Vagina (tissue), 2 donors: ENCODE measurements around the gene PRPF6. TPM values are rescaled to one million over a fixed set of nuclear protein-coding genes. Genes with fewer than 3 reads are reported as not detected.

Experiments used
- DNase-seq, 2 donors: peaks; one replicate each; pipeline ENCODE4 v3.0.0-alpha.2; 2017; ENCODE audit errors: extremely low spot score in 2 of 2
- H3K27ac ChIP-seq: fragments of 200-600 bp; sonication (generic); one replicate; pipeline ENCODE4 v1.5.1; 2019
- H3K27me3 ChIP-seq: fragments of 200-600 bp; sonication (generic); one replicate; pipeline ENCODE4 v1.5.1; 2019
- H3K36me3 ChIP-seq, 2 donors: fragments of 200-600 bp; sonication (generic); one replicate each; pipeline ENCODE4 v1.5.1; 2017 to 2019
- H3K4me1 ChIP-seq: fragments of 200-600 bp; sonication (generic); one replicate; pipeline ENCODE4 v1.5.1; 2019
- H3K4me3 ChIP-seq, 2 donors: fragments of 200-600 bp; sonication (generic); 1 replicate in 1 of 2; 2 replicates in 1 of 2; pipeline ENCODE4 v1.5.1; 2016 to 2019
- H3K9me3 ChIP-seq: fragments of 200-600 bp; sonication (generic); one replicate; pipeline ENCODE4 v1.5.1; 2019
- CTCF ChIP-seq, 3 experiments: fragments of 450-650 bp in 2 of 3; fragments of 200-600 bp in 1 of 3; sonication (generic) in 1 of 3; IDR thresholded peaks; one replicate each; pipeline ENCODE4 v1.5.1; 2017 to 2019; ENCODE audit warnings: antibody characterized with exemption in 3 of 3, mild to moderate bottlenecking in 2 of 3, moderate library complexity in 2 of 3
- POLR2A ChIP-seq, 2 donors: fragments of 450-650 bp; IDR thresholded peaks; one replicate each; pipeline ENCODE4 v1.6.1; 2017; ENCODE audit warnings: antibody characterized with exemption in 2 of 2, mild to moderate bottlenecking in 2 of 2, moderate library complexity in 2 of 2
- POLR2AphosphoS5 ChIP-seq, 2 donors: sonication (generic); formaldehyde crosslinking; IDR thresholded peaks; one replicate each; pipeline ENCODE4 v1.9.0; 2017; ENCODE audit warnings: antibody characterized with exemption in 2 of 2, mild to moderate bottlenecking in 2 of 2, low read depth in 1 of 2; ENCODE audit not compliant: insufficient read depth in 1 of 2
- intact Hi-C: fragments of 100-400 bp; cut with DNase I; formaldehyde crosslinking; loops from one replicate; pipeline ENCODE4 v1.15.1; 2023
- total RNA-seq: library from RNA; depleted of rRNA; stranded (reverse); fragments of >200 nt; gene quantifications from one replicate; pipeline ENCODE4 v1.2.3, GENCODE V29; 2016

PRPF6 gene
- total RNA-seq, 1 donor from 2014 or later = 50.6 TPM

GRCh38 chr20:64025101-64025825, 44.3 kb downstream of the PRPF6 start:
- Histone ChIP-seq H3K27me3 (no peaks in the 10 kb centered on the region), H3K4me1 (no peaks in the 10 kb centered on the region), H3K27ac (no peak overlapping the region), H3K4me3 (no peak overlapping the region), H3K36me3 (peaks cover 0 to 86% of the 10 kb centered on the region in 2 donors), H3K9me3 (no peaks in the 10 kb centered on the region)
- no peak for TF ChIP-seq POLR2A (IDR thresholded peaks at IDR 0.05)
- TF ChIP-seq POLR2AphosphoS5 (IDR thresholded peaks at IDR 0.05; ENCODE audit: insufficient read depth in 1 of 2, low read depth in 1 of 2) = no peak
- TF ChIP-seq CTCF (IDR thresholded peaks at IDR 0.05) = no peak
- no peak for DNase-seq
- intact Hi-C loops = no loop called here

- intact Hi-C loops = no loop called here
- Histone ChIP-seq H3K4me1 (no peaks in the 10 kb centered on the region), H3K36me3 (peaks cover 0 to 91% of the 10 kb centered on the region in 2 donors), H3K27me3 (no peaks in the 10 kb centered on the region), H3K27ac (no peak overlapping the region), H3K4me3 (no peak overlapping the region), H3K9me3 (no peaks in the 10 kb centered on the region)
- TF ChIP-seq CTCF (IDR thresholded peaks at IDR 0.05) (no peak), POLR2AphosphoS5 (IDR thresholded peaks at IDR 0.05; ENCODE audit: insufficient read depth in 1 of 2, low read depth in 1 of 2) (no peak), POLR2A (IDR thresholded peaks at IDR 0.05) (no peak)
- no peak for DNase-seq
Measured at GRCh38 chr20:64025826-64026412, 45.0 kb downstream of the PRPF6 start.

GRCh38 chr20:64027981-64028685, 47.2 kb downstream of the PRPF6 start:
- Histone ChIP-seq H3K9me3 (no peaks in the 10 kb centered on the region), H3K36me3 (peaks cover 0 to 94% of the 10 kb centered on the region in 2 donors), H3K4me1 (no peaks in the 10 kb centered on the region), H3K27me3 (no peaks in the 10 kb centered on the region), H3K4me3 (no peak overlapping the region), H3K27ac (no peak overlapping the region)
- no peak for DNase-seq
- intact Hi-C loops = no loop called here
- no peak for TF ChIP-seq CTCF (IDR thresholded peaks at IDR 0.05)
- no peak for TF ChIP-seq POLR2A (IDR thresholded peaks at IDR 0.05)
- no peak for TF ChIP-seq POLR2AphosphoS5 (IDR thresholded peaks at IDR 0.05; ENCODE audit: insufficient read depth in 1 of 2, low read depth in 1 of 2)

- intact Hi-C loops = no loop called here
- TF ChIP-seq POLR2AphosphoS5 (IDR thresholded peaks at IDR 0.05; ENCODE audit: insufficient read depth in 1 of 2, low read depth in 1 of 2) = no peak
- no peak for TF ChIP-seq POLR2A (IDR thresholded peaks at IDR 0.05)
- TF ChIP-seq CTCF (IDR thresholded peaks at IDR 0.05) = no peak
- H3K36me3 ChIP-seq = peaks cover 0 to 80% of the 10 kb centered on the region in 2 donors
- H3K4me3 ChIP-seq = no peak overlapping the region
- no peaks in the 10 kb centered on the region for H3K4me1 ChIP-seq
- H3K27me3 ChIP-seq = no peaks in the 10 kb centered on the region
- no peaks in the 10 kb centered on the region for H3K9me3 ChIP-seq
- H3K27ac ChIP-seq = no peak overlapping the region
- no peak for DNase-seq
Measured at GRCh38 chr20:64029293-64030117, 48.6 kb downstream of the PRPF6 start.
